HCT116 (cell line): ENCODE data around the gene POLN. TPM values are rescaled to one million over a fixed set of nuclear protein-coding genes. Genes with fewer than 3 reads are reported as not detected.

Experiments
- ATAC-seq: fragments of 200-7000 bp; cut with Tn5 transposase; 2 replicates; pipeline ENCODE4 v1.9.1; 2020; ENCODE audit warnings: mild to moderate bottlenecking, moderate library complexity
- BruUV-seq: library from RNA; stranded (reverse); fragments of 400-500 nt; replicated peaks from 2 replicates; lab custom pipeline; 2021; lab: Mats Ljungman, UMichigan
- CTCF ChIA-PET: fragments of 300-600 bp; sonication (Branson Sonifier 250); formaldehyde crosslinking; loops from one replicate; lab custom pipeline; 2021; ENCODE audit warnings: antibody characterized with exemption; lab: Charles Lee
- POLR2A ChIA-PET: fragments of 300-600, 350-600 bp; sonication (Branson Sonifier 250); formaldehyde crosslinking; loops from one replicate; lab custom pipeline; 2021; ENCODE audit warnings: antibody characterized with exemption; lab: Charles Lee
- RAD21 ChIA-PET, 2 experiments: fragments of 300-600 bp; sonication (Branson Sonifier 250); formaldehyde crosslinking; loops; one replicate each; lab custom pipeline; 2023; ENCODE audit warnings: low total read pairs in 2 of 2; ENCODE audit not compliant: uncharacterized antibody in 2 of 2, unreplicated experiment in 2 of 2, low non-redundant PET in 1 of 2; lab: Charles Lee
- DNase-seq: peaks from one replicate; pipeline ENCODE4 v3.0.0-alpha.2; 2010; ENCODE audit warnings: low read depth, low spot score
- H2AFZ ChIP-seq: fragments of 200-600 bp; shearing (Covaris generic), sonication (generic); 2 replicates; pipeline ENCODE4 v1.6.1; 2017; ENCODE audit warnings: low read depth, mixed run types, mixed read lengths, antibody characterized with exemption, low read length; ENCODE audit not compliant: poor library complexity, severe bottlenecking
- H3K27ac ChIP-seq: 2 replicates; pipeline ENCODE4 v1.5.1; 2012; ENCODE audit warnings: low read depth, low read length
- H3K27me3 ChIP-seq: fragments of 200-600 bp; sonication (generic); 2 replicates; pipeline ENCODE4 v1.6.1; 2016; ENCODE audit warnings: mixed run types, low read length, mixed read lengths; ENCODE audit not compliant: insufficient read depth
- H3K36me3 ChIP-seq, 2 experiments: fragments of 200-500 bp in 1 of 2; fragments of 200-600 bp in 1 of 2; sonication (Bioruptor generic) in 1 of 2; sonication (generic) in 1 of 2; 2 replicates each; pipeline versions ENCODE4 v1.5.1 to v1.6.1; 2014 to 2016; ENCODE audit warnings: low read length in 2 of 2, inconsistent platforms in 1 of 2, mixed read lengths in 1 of 2, mixed run types in 1 of 2; ENCODE audit not compliant: insufficient read depth in 2 of 2, control insufficient read depth in 1 of 2
- H3K4me1 ChIP-seq, 2 experiments: fragments of 200-600 bp in 1 of 2; sonication (generic) in 1 of 2; 2 replicates each; pipeline versions ENCODE4 v1.5.1 to v1.6.1; 2012 to 2017; ENCODE audit warnings: low read length in 2 of 2, inconsistent platforms in 1 of 2, mild to moderate bottlenecking in 1 of 2, mixed read lengths in 1 of 2, mixed run types in 1 of 2, moderate library complexity in 1 of 2; ENCODE audit not compliant: insufficient read depth in 2 of 2, control insufficient read depth in 1 of 2
- H3K4me2 ChIP-seq: fragments of 200-600 bp; sonication (generic); 2 replicates; pipeline ENCODE4 v1.6.1; 2017; ENCODE audit warnings: mixed run types, low read length, mixed read lengths
- H3K4me3 ChIP-seq, 2 experiments: fragments of 200-600 bp in 1 of 2; sonication (generic) in 1 of 2; replicated peaks in 1 of 2; 2 replicates each; pipeline ENCODE4 v1.5.1; 2011 to 2016; ENCODE audit warnings: low read length in 2 of 2, control low read depth in 1 of 2, low read depth in 1 of 2, mild to moderate bottlenecking in 1 of 2, mixed read lengths in 1 of 2, mixed run types in 1 of 2
- H3K79me2 ChIP-seq: fragments of 200-600 bp; sonication (generic); 2 replicates; pipeline ENCODE4 v1.6.1; 2017; ENCODE audit warnings: mild to moderate bottlenecking, mixed run types, low read length, moderate library complexity, mixed read lengths; ENCODE audit not compliant: insufficient read depth
- H3K9ac ChIP-seq: fragments of 200-600 bp; sonication (generic); 2 replicates; pipeline ENCODE4 v1.6.1; 2016; ENCODE audit warnings: low read length, mixed read lengths
- H3K9me2 ChIP-seq: fragments of 200-600 bp; sonication (generic), shearing (Covaris generic); 2 replicates; pipeline ENCODE4 v1.6.1; 2017; ENCODE audit warnings: mixed run types, mild to moderate bottlenecking, moderate library complexity; ENCODE audit not compliant: insufficient read depth
- H3K9me3 ChIP-seq, 2 experiments: fragments of 200-500 bp in 1 of 2; fragments of 200-600 bp in 1 of 2; sonication (Bioruptor generic) in 1 of 2; sonication (generic) in 1 of 2; 2 replicates each; pipeline ENCODE4 v1.6.1; 2014 to 2017; ENCODE audit warnings: low read length in 2 of 2, mixed read lengths in 2 of 2, inconsistent platforms in 1 of 2, low read depth in 1 of 2, mild to moderate bottlenecking in 1 of 2, mixed run types in 1 of 2, moderate library complexity in 1 of 2; ENCODE audit not compliant: control insufficient read depth in 1 of 2, insufficient read depth in 1 of 2
- H4K20me1 ChIP-seq: fragments of 200-600 bp; sonication (generic), shearing (Covaris generic); 2 replicates; pipeline ENCODE4 v1.6.1; 2017; ENCODE audit warnings: mixed run types, mild to moderate bottlenecking, moderate library complexity; ENCODE audit not compliant: insufficient read depth
- CBX3 ChIP-seq: IDR thresholded peaks from 2 replicates; pipeline ENCODE4 v1.6.1; 2012; ENCODE audit warnings: low read depth
- EGR1 ChIP-seq: IDR thresholded peaks from 2 replicates; pipeline ENCODE4 v1.6.1; 2012; ENCODE audit warnings: low read depth
- ELF1 ChIP-seq: IDR thresholded peaks from 2 replicates; pipeline ENCODE4 v1.6.1; 2012; ENCODE audit warnings: low read depth, borderline replicate concordance
- FOSL1 ChIP-seq: IDR thresholded peaks from 2 replicates; pipeline ENCODE4 v1.6.1; 2012; ENCODE audit warnings: low read depth
- JUND ChIP-seq: IDR thresholded peaks from 2 replicates; pipeline ENCODE4 v1.6.1; 2012
- POLR2A ChIP-seq: IDR thresholded peaks from 2 replicates; pipeline ENCODE4 v1.7.0; 2011; ENCODE audit warnings: borderline replicate concordance; ENCODE audit not compliant: insufficient read depth, insufficient read length; ENCODE audit errors: extremely low read depth
- POLR2AphosphoS5 ChIP-seq: IDR thresholded peaks from 2 replicates; pipeline ENCODE4 v1.6.1; 2011; ENCODE audit warnings: mild to moderate bottlenecking, low read depth, low read length, moderate library complexity
- SIN3A ChIP-seq: IDR thresholded peaks from 2 replicates; pipeline ENCODE4 v1.6.1; 2012; ENCODE audit warnings: low read depth
- SP1 ChIP-seq: IDR thresholded peaks from 2 replicates; pipeline ENCODE4 v1.6.1; 2012; ENCODE audit warnings: low read depth
- SRF ChIP-seq: IDR thresholded peaks from 2 replicates; pipeline ENCODE4 v1.6.1; 2012; ENCODE audit warnings: low read depth
- YY1 ChIP-seq: IDR thresholded peaks from 2 replicates; pipeline ENCODE4 v1.6.1; 2011; ENCODE audit warnings: low read length, low read depth, moderate library complexity, mild to moderate bottlenecking; ENCODE audit not compliant: insufficient replicate concordance; ENCODE audit errors: extremely low read depth
- ZFX ChIP-seq: fragments of 450-650 bp; IDR thresholded peaks from 2 replicates; pipeline ENCODE4 v1.6.1; 2017
- intact Hi-C: fragments of 100-400 bp; cut with micrococcal nuclease; formaldehyde crosslinking; loops from 2 replicates; pipeline ENCODE4 v1.10.0; 2022
- total RNA-seq: library from RNA; stranded (reverse); gene quantifications from one replicate; pipeline ENCODE4 v1.2.1, GENCODE V29; 2021; ENCODE audit not compliant: unreplicated experiment
- TF ChIP-seq, protein P1 (sequence below): IDR thresholded peaks from 2 replicates; pipeline ENCODE4 v1.6.1; 2011; ENCODE audit warnings: mild to moderate bottlenecking, low read length, moderate library complexity; ENCODE audit not compliant: insufficient replicate concordance; ENCODE audit errors: extremely low read depth
- TF ChIP-seq, protein P2 (sequence below): IDR thresholded peaks from 2 replicates; pipeline ENCODE4 v1.6.1; 2012
- TF ChIP-seq, protein P3 (sequence below): IDR thresholded peaks from 2 replicates; pipeline ENCODE4 v1.6.1; 2012

Gene POLN
- total RNA-seq, 1 experiment from 2014 or later: 3.1 TPM

DNA sequence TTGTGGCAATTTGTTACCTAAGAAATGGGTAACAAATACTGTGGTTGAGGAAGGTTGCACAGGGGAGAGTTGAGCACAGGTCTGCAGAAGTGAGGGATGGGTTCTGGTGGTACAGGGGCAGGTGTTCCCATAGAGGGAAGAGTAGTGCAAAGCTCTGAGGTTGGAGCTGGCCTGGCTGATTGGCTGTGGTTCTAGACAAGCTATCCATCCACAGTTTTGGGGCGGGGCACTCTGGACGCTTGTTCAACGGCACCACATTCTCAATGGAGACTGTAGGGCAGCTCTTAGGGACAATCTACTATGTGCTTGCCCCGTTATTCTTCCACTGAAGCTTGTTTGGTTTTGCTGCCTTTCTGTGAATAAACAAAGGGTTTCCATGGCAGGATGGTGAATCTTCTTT, 147.4 kb downstream of the POLN start (continued):
- TF ChIP-seq, protein P1, sequence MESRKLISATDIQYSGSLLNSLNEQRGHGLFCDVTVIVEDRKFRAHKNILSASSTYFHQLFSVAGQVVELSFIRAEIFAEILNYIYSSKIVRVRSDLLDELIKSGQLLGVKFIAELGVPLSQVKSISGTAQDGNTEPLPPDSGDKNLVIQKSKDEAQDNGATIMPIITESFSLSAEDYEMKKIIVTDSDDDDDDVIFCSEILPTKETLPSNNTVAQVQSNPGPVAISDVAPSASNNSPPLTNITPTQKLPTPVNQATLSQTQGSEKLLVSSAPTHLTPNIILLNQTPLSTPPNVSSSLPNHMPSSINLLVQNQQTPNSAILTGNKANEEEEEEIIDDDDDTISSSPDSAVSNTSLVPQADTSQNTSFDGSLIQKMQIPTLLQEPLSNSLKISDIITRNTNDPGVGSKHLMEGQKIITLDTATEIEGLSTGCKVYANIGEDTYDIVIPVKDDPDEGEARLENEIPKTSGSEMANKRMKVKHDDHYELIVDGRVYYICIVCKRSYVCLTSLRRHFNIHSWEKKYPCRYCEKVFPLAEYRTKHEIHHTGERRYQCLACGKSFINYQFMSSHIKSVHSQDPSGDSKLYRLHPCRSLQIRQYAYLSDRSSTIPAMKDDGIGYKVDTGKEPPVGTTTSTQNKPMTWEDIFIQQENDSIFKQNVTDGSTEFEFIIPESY: no peak

DNA sequence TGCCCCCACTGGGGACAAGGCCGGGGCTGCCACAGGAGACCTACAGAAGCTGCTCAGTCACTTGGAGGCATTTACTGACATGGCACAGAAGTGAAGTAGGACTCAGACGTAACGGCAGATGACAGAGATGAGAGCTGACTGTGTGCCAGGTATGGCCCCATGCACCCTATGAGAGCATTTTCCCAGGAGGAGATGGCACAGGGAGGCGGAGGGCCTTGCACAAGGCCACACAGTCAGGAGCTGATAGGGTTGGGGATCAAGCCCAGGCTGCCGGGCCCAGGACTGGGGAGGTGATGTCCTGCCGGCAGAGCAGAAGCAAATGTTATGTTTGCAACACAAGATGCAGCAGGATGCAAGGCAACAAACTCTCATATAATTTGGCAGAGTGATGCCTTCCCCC, 148.7 kb downstream of the POLN start:
- CTCF ChIA-PET: no interaction called here
- H3K4me2 ChIP-seq: no peak overlapping the region
- no peak for TF ChIP-seq JUND
- TF ChIP-seq ELF1: no peak
- no peak for TF ChIP-seq CBX3
- TF ChIP-seq, protein P2, sequence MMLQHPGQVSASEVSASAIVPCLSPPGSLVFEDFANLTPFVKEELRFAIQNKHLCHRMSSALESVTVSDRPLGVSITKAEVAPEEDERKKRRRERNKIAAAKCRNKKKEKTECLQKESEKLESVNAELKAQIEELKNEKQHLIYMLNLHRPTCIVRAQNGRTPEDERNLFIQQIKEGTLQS: no peak
- TF ChIP-seq POLR2AphosphoS5: no peak
- no peak for TF ChIP-seq SIN3A
- TF ChIP-seq, protein P1: no peak
- no peak for TF ChIP-seq EGR1
- TF ChIP-seq POLR2A: no peak
- TF ChIP-seq, protein P3, sequence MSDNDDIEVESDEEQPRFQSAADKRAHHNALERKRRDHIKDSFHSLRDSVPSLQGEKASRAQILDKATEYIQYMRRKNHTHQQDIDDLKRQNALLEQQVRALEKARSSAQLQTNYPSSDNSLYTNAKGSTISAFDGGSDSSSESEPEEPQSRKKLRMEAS: no peak
- no peak for TF ChIP-seq SP1
- TF ChIP-seq FOSL1: no peak
- TF ChIP-seq ZFX: no peak
- TF ChIP-seq YY1: no peak
- TF ChIP-seq SRF: no peak
- TF ChIP-seq, all 23 proteins: peak for 0
- Histone ChIP-seq H3K9me2 (no peaks in the 10 kb centered on the region), H3K4me1 (peaks cover 19 to 21% of the 10 kb centered on the region in 2 experiments), H3K4me3 (no peak overlapping the region), H3K9ac (no peak overlapping the region), H2AFZ (no peak overlapping the region), H4K20me1 (no peaks in the 10 kb centered on the region), H3K27me3 (no peaks in the 10 kb centered on the region), H3K9me3 (no peaks in the 10 kb centered on the region), H3K27ac (no peak overlapping the region), H3K79me2 (no peaks in the 10 kb centered on the region), H3K36me3 (no peaks in the 10 kb centered on the region)
- intact Hi-C loops: no loop called here
- no TSS peak for BruUV-seq
- no peak for DNase-seq
- ATAC-seq: no peak
- ChIA-PET RAD21 (no interaction called here), POLR2A (no interaction called here)
